Left lung (tissue), 10 donors: ENCODE results near the gene SLX4IP. TPM values are rescaled to one million over a fixed set of nuclear protein-coding genes. Genes with fewer than 3 reads are reported as not detected.

Experiments used
- ATAC-seq: fragments of 200-7000 bp; cut with Tn5 transposase; one replicate; pipeline ENCODE4 v1.9.1; 2020; ENCODE audit warnings: moderate library complexity
- DNase-seq, 4 donors: peaks; one replicate each; pipeline ENCODE4 v3.0.0-alpha.2; 2013 to 2020
- H3K27ac ChIP-seq, 2 donors: fragments of 200-600 bp; sonication (generic) in 1 of 2; one replicate each; pipeline versions ENCODE4 v1.5.0 to v1.8.0; 2020 to 2021
- H3K27me3 ChIP-seq, 2 donors: fragments of 200-600 bp; sonication (generic) in 1 of 2; one replicate each; pipeline versions ENCODE4 v1.5.0 to v1.8.0; 2020 to 2021
- H3K36me3 ChIP-seq, 2 donors: fragments of 200-600 bp; sonication (generic) in 1 of 2; one replicate each; pipeline versions ENCODE4 v1.5.0 to v1.8.0; 2020 to 2021
- H3K4me1 ChIP-seq, 2 donors: fragments of 200-600 bp; one replicate each; pipeline ENCODE4 v1.8.0; 2021
- H3K4me3 ChIP-seq, 2 donors: fragments of 200-600 bp; sonication (generic) in 1 of 2; one replicate each; pipeline versions ENCODE4 v1.5.0 to v1.8.0; 2020 to 2021; ENCODE audit warnings: mild to moderate bottlenecking in 1 of 2
- H3K9me3 ChIP-seq, 2 donors: fragments of 200-600 bp; sonication (generic) in 1 of 2; one replicate each; pipeline versions ENCODE4 v1.5.0 to v1.8.0; 2020 to 2021
- CTCF ChIP-seq, 2 donors: fragments of 200-600 bp; sonication (generic) in 1 of 2; IDR thresholded peaks; one replicate each; pipeline versions ENCODE4 v1.5.0 to v1.8.0; 2021; ENCODE audit warnings: antibody characterized with exemption in 2 of 2
- intact Hi-C, 2 donors: fragments of 100-400 bp; cut with DNase I; formaldehyde crosslinking; loops; one replicate each; pipeline versions ENCODE4 v1.11.2 to v1.14.2; 2022
- polyA plus RNA-seq, 6 donors: library from polyadenylated mRNA; unstranded; fragments of 120-200 nt; gene quantifications; one replicate each; pipeline ENCODE4 v1.2.1, GENCODE V29; 2013; ENCODE audit not compliant: insufficient read length in 6 of 6
- total RNA-seq, 2 donors: library from RNA; stranded (reverse); fragmentation: NEBNext Ultra II Directional; extraction: Animal tissue kit (Norgen Biotek cat#: 25700); gene quantifications; one replicate each; pipeline ENCODE4 v1.2.1, GENCODE V29; 2021
- donor health status: DM: no; HTN: yes; CAD: no.
- donor health status: DM: no; HTN: no; CAD: no.

Gene SLX4IP
- total and polyA plus RNA-seq, 8 donors: 6.0 to 12.3 (median 10.3) TPM

GRCh38 chr20:10576411-10577090 is 141.4 kb downstream of the SLX4IP start:
- Histone ChIP-seq H3K4me1 (peaks cover 0 to 3% of the 10 kb centered on the region in 2 donors), H3K27me3 (no peaks in the 10 kb centered on the region), H3K4me3 (no peak overlapping the region), H3K9me3 (no peaks in the 10 kb centered on the region), H3K36me3 (no peaks in the 10 kb centered on the region), H3K27ac (no peak overlapping the region)
- intact Hi-C loops: no loop called here
- DNase-seq (no peak), ATAC-seq (no peak)
- TF ChIP-seq CTCF (IDR thresholded peaks at IDR 0.05): no peak

GRCh38 chr20:10577648-10578047 is 142.5 kb downstream of the SLX4IP start:
- Histone ChIP-seq H3K4me1 (peaks cover 0 to 3% of the 10 kb centered on the region in 2 donors), H3K27me3 (no peaks in the 10 kb centered on the region), H3K4me3 (no peak overlapping the region), H3K27ac (no peak overlapping the region), H3K9me3 (no peaks in the 10 kb centered on the region), H3K36me3 (no peaks in the 10 kb centered on the region)
- DNase-seq (no peak), ATAC-seq (no peak)
- TF ChIP-seq CTCF (IDR thresholded peaks at IDR 0.05): no peak
- intact Hi-C loops: no loop called here

GRCh38 chr20:10578607-10579006 is 143.5 kb downstream of the SLX4IP start:
- no peak overlapping the region for H3K4me3 ChIP-seq
- H3K27me3 ChIP-seq: no peaks in the 10 kb centered on the region
- H3K36me3 ChIP-seq: no peaks in the 10 kb centered on the region
- ATAC-seq (no peak), DNase-seq (no peak)
- intact Hi-C loops: no loop called here
- TF ChIP-seq CTCF (IDR thresholded peaks at IDR 0.05): no peak
- H3K27ac ChIP-seq: no peak overlapping the region
- H3K9me3 ChIP-seq: no peaks in the 10 kb centered on the region
- H3K4me1 ChIP-seq: no peaks in the 10 kb centered on the region

- intact Hi-C loops: no loop called here
- Histone ChIP-seq H3K36me3 (no peaks in the 10 kb centered on the region), H3K27ac (no peak overlapping the region), H3K9me3 (no peaks in the 10 kb centered on the region), H3K27me3 (no peaks in the 10 kb centered on the region), H3K4me3 (no peak overlapping the region), H3K4me1 (no peaks in the 10 kb centered on the region)
- no peak for TF ChIP-seq CTCF (IDR thresholded peaks at IDR 0.05)
- ATAC-seq (no peak), DNase-seq (no peak)
Measured at GRCh38 chr20:10579942-10580341, 144.8 kb downstream of the SLX4IP start.

- no peaks in the 10 kb centered on the region for H3K9me3 ChIP-seq
- ATAC-seq (no peak), DNase-seq (no peak)
- H3K4me3 ChIP-seq: no peak overlapping the region
- H3K27ac ChIP-seq: no peak overlapping the region
- no peaks in the 10 kb centered on the region for H3K27me3 ChIP-seq
- no peak for TF ChIP-seq CTCF (IDR thresholded peaks at IDR 0.05)
- H3K36me3 ChIP-seq: no peaks in the 10 kb centered on the region
- no peaks in the 10 kb centered on the region for H3K4me1 ChIP-seq
- intact Hi-C loops: no loop called here
Measured at GRCh38 chr20:10580700-10581099, 145.6 kb downstream of the SLX4IP start.
